Activated CD8-positive, alpha-beta T cell treated with anti-CD3 and anti-CD28 coated beads for 36 hours (primary cell): ENCODE measurements around the gene TEAD4. TPM values are rescaled to one million over a fixed set of nuclear protein-coding genes. Genes with fewer than 3 reads are reported as not detected.

Experiments used
- ATAC-seq: fragments of 200-7000 bp; cut with Tn5 transposase; one replicate; pipeline ENCODE4 v1.10.0; 2021; ENCODE audit warnings: mild to moderate bottlenecking, moderate library complexity
- CTCF ChIA-PET: fragments of 350-600 bp; sonication (Branson Sonifier 250); formaldehyde crosslinking; loops from one replicate; lab custom pipeline; 2021; ENCODE audit warnings: antibody characterized with exemption; lab: Charles Lee
- POLR2A ChIA-PET: fragments of 350-600 bp; sonication (Branson Sonifier 250); formaldehyde crosslinking; loops from one replicate; lab custom pipeline; 2021; ENCODE audit warnings: antibody characterized with exemption; lab: Charles Lee
- DNase-seq: peaks from one replicate; pipeline ENCODE4 v3.0.0-alpha.2; 2020
- H3K27ac Mint-ChIP-seq: one replicate; pipeline ENCODE4 v1.8.0; 2021; ENCODE audit warnings: mild to moderate bottlenecking, mixed read lengths
- H3K27me3 Mint-ChIP-seq: one replicate; pipeline ENCODE4 v1.8.0; 2021; ENCODE audit warnings: mixed read lengths
- H3K36me3 Mint-ChIP-seq: one replicate; pipeline ENCODE4 v1.8.0; 2021; ENCODE audit warnings: low read depth, mixed read lengths
- H3K4me1 Mint-ChIP-seq: one replicate; pipeline ENCODE4 v1.8.0; 2021; ENCODE audit warnings: low read depth, mixed read lengths
- H3K4me3 Mint-ChIP-seq: one replicate; pipeline ENCODE4 v1.8.0; 2021; ENCODE audit warnings: mild to moderate bottlenecking, moderate library complexity, mixed read lengths
- H3K9me3 Mint-ChIP-seq: one replicate; pipeline ENCODE4 v1.8.0; 2021; ENCODE audit warnings: mixed read lengths
- intact Hi-C: fragments of 100-400 bp; cut with micrococcal nuclease; formaldehyde crosslinking; loops from one replicate; pipeline ENCODE4 v1.10.0; 2022
- total RNA-seq, 2 experiments: library from RNA; stranded (reverse); gene quantifications; one replicate each; pipeline ENCODE4 v1.2.3, GENCODE V29; 2021
- TF ChIP-seq, protein P1 (sequence below): fragments of 200-600 bp; IDR thresholded peaks from one replicate; pipeline ENCODE4 v1.8.0; 2022; ENCODE audit warnings: antibody characterized with exemption, mild to moderate bottlenecking

The TEAD4 gene
- total RNA-seq, 2 experiments from 2014 or later, result 4.5 to 4.6 TPM

- no peak overlapping the region for H3K27ac Mint-ChIP-seq
- DNase-seq (no peak), ATAC-seq (no peak)
- H3K9me3 Mint-ChIP-seq, result no peaks in the 10 kb centered on the region
- H3K4me1 Mint-ChIP-seq, result no peaks in the 10 kb centered on the region
- no peaks in the 10 kb centered on the region for H3K27me3 Mint-ChIP-seq
- no peak overlapping the region for H3K4me3 Mint-ChIP-seq
- no peaks in the 10 kb centered on the region for H3K36me3 Mint-ChIP-seq
- ChIA-PET CTCF (no interaction called here), POLR2A (no interaction called here)
- intact Hi-C loops, result no loop called here
- TF ChIP-seq, protein P1, sequence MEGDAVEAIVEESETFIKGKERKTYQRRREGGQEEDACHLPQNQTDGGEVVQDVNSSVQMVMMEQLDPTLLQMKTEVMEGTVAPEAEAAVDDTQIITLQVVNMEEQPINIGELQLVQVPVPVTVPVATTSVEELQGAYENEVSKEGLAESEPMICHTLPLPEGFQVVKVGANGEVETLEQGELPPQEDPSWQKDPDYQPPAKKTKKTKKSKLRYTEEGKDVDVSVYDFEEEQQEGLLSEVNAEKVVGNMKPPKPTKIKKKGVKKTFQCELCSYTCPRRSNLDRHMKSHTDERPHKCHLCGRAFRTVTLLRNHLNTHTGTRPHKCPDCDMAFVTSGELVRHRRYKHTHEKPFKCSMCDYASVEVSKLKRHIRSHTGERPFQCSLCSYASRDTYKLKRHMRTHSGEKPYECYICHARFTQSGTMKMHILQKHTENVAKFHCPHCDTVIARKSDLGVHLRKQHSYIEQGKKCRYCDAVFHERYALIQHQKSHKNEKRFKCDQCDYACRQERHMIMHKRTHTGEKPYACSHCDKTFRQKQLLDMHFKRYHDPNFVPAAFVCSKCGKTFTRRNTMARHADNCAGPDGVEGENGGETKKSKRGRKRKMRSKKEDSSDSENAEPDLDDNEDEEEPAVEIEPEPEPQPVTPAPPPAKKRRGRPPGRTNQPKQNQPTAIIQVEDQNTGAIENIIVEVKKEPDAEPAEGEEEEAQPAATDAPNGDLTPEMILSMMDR, result no peak
Observed at GRCh38 chr12:3089588-3089987, 130.4 kb downstream of the TEAD4 start.

Other genes starting within 250 kb of the TEAD4 start
- 100 to 1,000 TPM; 206 to 219 TPM for gene FKBP4, start 164.4 kb upstream of the TEAD4 start, total RNA-seq
- 10 to 100 TPM; 25.4 to 25.8 TPM for gene ITFG2, start 146.7 kb upstream of the TEAD4 start, total RNA-seq
- gene NRIP2, start 124.4 kb upstream of the TEAD4 start, total RNA-seq, result not detected
- gene TEX52, start 102.4 kb upstream of the TEAD4 start, total RNA-seq, result under 1 TPM; 0.29 to 0.36 TPM
- 10 to 100 TPM; 64.4 to 64.8 TPM for gene FOXM1, start 82.2 kb upstream of the TEAD4 start, total RNA-seq
- gene RHNO1, start 82.2 kb upstream of the TEAD4 start, total RNA-seq, result 10 to 100 TPM; 56.9 to 62.9 TPM
- gene TULP3, start 68.5 kb upstream of the TEAD4 start, total RNA-seq, result 1 to 10 TPM; 5.6 to 6.0 TPM
- gene TSPAN9, start 118.0 kb downstream of the TEAD4 start, total RNA-seq, result under 1 TPM in 1 of 2 experiments, not detected in 1; 0.07 TPM